Stimulated activated naive CD8-positive, alpha-beta T cell treated with anti-CD3 and anti-CD28 coated beads, Interleukin-15, Interleukin-2, amounts not matched to agents 100 ng/mL and 50 ng/mL, for 24 hours (primary cell): Measurements from ENCODE around the gene CD22.

ENCODE experiments used
- H3K27ac Mint-ChIP-seq: one replicate; pipeline ENCODE4 v1.8.0; 2021; ENCODE audit warnings: mild to moderate bottlenecking, mixed read lengths
- H3K27me3 Mint-ChIP-seq: one replicate; pipeline ENCODE4 v1.8.0; 2021; ENCODE audit warnings: mixed read lengths
- H3K36me3 Mint-ChIP-seq: one replicate; pipeline ENCODE4 v1.8.0; 2021; ENCODE audit warnings: low read depth, mixed read lengths
- H3K4me1 Mint-ChIP-seq: one replicate; pipeline ENCODE4 v1.8.0; 2021; ENCODE audit warnings: low read depth, mixed read lengths
- H3K4me3 Mint-ChIP-seq: one replicate; pipeline ENCODE4 v1.8.0; 2021; ENCODE audit warnings: mild to moderate bottlenecking, mixed read lengths
- H3K9me3 Mint-ChIP-seq: one replicate; pipeline ENCODE4 v1.8.0; 2021; ENCODE audit warnings: mixed read lengths

CD22 gene

GRCh38 chr19:35337097-35337983, 8.4 kb downstream of the CD22 start:
- H3K36me3 Mint-ChIP-seq, result no peaks in the 10 kb centered on the region

DNA sequence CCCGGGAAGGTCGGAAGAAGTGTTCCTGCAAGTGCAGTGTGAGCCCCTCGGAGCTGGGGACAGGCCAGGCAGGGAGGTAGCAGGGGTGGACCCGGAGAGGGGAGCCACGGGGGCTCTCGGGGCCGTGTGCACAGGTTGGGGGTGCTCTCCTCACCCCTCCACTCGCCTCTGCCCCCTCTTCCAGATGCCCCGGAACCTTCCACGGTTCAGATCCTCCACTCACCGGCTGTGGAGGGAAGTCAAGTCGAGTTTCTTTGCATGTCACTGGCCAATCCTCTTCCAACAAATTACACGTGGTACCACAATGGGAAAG, 9.0 kb downstream of the CD22 start:
- no peaks in the 10 kb centered on the region for H3K27me3 Mint-ChIP-seq
- no peak overlapping the region for H3K27ac Mint-ChIP-seq
- H3K4me3 Mint-ChIP-seq, result no peak overlapping the region
- peaks cover 29% of the 10 kb centered on the region for H3K4me1 Mint-ChIP-seq
- no peaks in the 10 kb centered on the region for H3K9me3 Mint-ChIP-seq
- no peaks in the 10 kb centered on the region for H3K36me3 Mint-ChIP-seq

More at GRCh38 chr19:35337097-35337983, 8.4 kb downstream of the CD22 start:
- Mint-ChIP-seq H3K27ac (peak overlapping the region; percentile 16), H3K4me1 (peaks cover 35% of the 10 kb centered on the region), H3K27me3 (no peaks in the 10 kb centered on the region), H3K4me3 (no peak overlapping the region), H3K9me3 (no peaks in the 10 kb centered on the region)

GRCh38 chr19:35340431-35340830, 11.4 kb downstream of the CD22 start:
- no peaks in the 10 kb centered on the region for H3K9me3 Mint-ChIP-seq
- no peaks in the 10 kb centered on the region for H3K36me3 Mint-ChIP-seq
- no peak overlapping the region for H3K4me3 Mint-ChIP-seq
- H3K27me3 Mint-ChIP-seq, result peaks cover 6% of the 10 kb centered on the region
- H3K27ac Mint-ChIP-seq, result no peak overlapping the region
- peaks cover 12% of the 10 kb centered on the region for H3K4me1 Mint-ChIP-seq

GRCh38 chr19:35341006-35341405, 12.0 kb downstream of the CD22 start:
- Mint-ChIP-seq H3K4me1 (peaks cover 18% of the 10 kb centered on the region), H3K27me3 (peaks cover 6% of the 10 kb centered on the region), H3K9me3 (no peaks in the 10 kb centered on the region), H3K36me3 (no peaks in the 10 kb centered on the region), H3K4me3 (no peak overlapping the region), H3K27ac (no peak overlapping the region)

GRCh38 chr19:35341565-35342225, 12.7 kb downstream of the CD22 start:
- Mint-ChIP-seq H3K36me3 (no peaks in the 10 kb centered on the region), H3K27me3 (peaks cover 6% of the 10 kb centered on the region), H3K4me1 (peaks cover 19% of the 10 kb centered on the region), H3K9me3 (no peaks in the 10 kb centered on the region), H3K4me3 (no peak overlapping the region), H3K27ac (no peak overlapping the region)

- no peaks in the 10 kb centered on the region for H3K9me3 Mint-ChIP-seq
- H3K4me1 Mint-ChIP-seq, result peaks cover 23% of the 10 kb centered on the region
- H3K27ac Mint-ChIP-seq, result no peak overlapping the region
- no peaks in the 10 kb centered on the region for H3K36me3 Mint-ChIP-seq
- no peak overlapping the region for H3K4me3 Mint-ChIP-seq
- H3K27me3 Mint-ChIP-seq, result peaks cover 6% of the 10 kb centered on the region
Measured at GRCh38 chr19:35342430-35342829, 13.4 kb downstream of the CD22 start.

DNA sequence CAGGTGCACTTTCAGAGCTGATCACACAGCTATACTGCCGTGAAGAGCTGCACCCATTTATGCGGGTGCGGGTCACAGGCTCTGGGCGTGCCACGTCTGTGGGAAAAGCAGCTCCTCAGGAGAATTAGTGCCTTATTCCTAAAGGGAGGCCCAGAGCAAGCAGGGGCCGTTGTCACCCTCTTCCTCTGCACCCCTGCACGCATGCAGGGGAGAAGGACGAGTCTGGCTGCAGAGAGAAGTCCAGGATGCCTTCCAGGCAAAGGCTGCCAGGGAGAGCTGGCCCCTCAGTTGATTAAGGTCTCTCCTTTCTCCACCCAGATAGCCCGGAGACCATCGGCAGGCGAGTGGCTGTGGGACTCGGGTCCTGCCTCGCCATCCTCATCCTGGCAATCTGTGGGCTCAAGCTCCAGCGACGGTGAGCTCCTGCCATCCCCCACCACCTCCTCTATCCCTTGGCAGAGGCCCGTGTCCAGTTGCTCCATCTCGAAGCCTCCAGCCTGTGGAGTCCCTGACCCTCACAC, 15.6 kb downstream of the CD22 start:
- H3K4me1 Mint-ChIP-seq, result peaks cover 41% of the 10 kb centered on the region
- no peak overlapping the region for H3K27ac Mint-ChIP-seq
- H3K4me3 Mint-ChIP-seq, result no peak overlapping the region
- no peaks in the 10 kb centered on the region for H3K9me3 Mint-ChIP-seq
- H3K36me3 Mint-ChIP-seq, result no peaks in the 10 kb centered on the region
- H3K27me3 Mint-ChIP-seq, result peaks cover 6% of the 10 kb centered on the region

DNA sequence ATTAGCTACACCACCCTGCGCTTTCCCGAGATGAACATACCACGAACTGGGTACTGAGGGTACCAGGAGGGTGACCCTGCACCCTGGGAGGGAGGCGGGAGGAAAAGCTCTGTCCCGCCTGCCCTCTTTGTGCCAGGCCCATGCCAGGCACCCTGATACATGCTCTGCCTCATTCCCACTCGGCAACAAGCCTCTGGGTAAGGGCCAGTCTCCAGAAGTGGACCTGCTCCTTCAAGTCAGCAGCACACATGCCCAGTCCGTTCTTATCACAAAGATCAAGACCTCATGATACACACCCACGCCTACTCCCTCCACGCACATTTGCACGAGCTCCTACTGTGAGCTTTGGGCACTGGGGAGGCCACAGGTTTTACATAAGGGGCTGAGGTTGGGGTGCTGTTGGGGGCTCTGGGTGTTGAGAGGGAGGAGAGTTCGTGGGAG, 16.7 kb downstream of the CD22 start:
- Mint-ChIP-seq H3K4me3 (no peak overlapping the region), H3K36me3 (no peaks in the 10 kb centered on the region), H3K27me3 (peaks cover 6% of the 10 kb centered on the region), H3K27ac (peak overlapping the region; percentile 98), H3K9me3 (no peaks in the 10 kb centered on the region), H3K4me1 (peaks cover 44% of the 10 kb centered on the region)

DNA sequence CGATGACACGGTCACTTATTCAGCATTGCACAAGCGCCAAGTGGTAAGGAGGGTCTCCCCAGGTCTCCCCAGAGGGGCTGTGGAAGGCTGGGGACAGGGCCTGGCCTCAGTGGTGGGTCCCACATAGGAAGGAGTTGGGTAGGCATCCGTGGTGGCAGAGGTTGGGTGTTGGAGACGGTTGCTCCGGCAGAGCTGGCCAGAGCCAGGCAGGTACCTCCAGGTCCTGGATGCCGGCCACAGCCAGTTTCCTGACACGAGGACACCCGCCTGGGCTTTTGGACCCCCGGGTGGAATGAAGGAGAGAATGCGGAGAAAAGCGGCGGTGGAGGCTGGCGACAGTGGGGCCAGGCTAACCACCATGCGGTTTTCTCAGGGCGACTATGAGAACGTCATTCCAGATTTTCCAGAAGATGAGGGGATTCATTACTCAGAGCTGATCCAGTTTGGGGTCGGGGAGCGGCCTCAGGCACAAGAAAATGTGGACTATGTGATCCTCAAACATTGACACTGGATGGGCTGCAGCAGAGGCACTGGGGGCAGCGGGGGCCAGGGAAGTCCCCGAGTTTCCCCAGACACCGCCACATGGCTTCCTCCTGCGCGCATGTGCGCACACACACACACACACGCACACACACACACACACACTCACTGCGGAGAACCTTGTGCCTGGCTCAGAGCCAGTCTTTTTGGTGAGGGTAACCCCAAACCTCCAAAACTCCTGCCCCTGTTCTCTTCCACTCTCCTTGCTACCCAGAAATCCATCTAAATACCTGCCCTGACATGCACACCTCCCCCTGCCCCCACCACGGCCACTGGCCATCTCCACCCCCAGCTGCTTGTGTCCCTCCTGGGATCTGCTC, 17.4 kb downstream of the CD22 start:
- Mint-ChIP-seq H3K4me3 (peak overlapping the region; percentile 70), H3K9me3 (no peaks in the 10 kb centered on the region), H3K4me1 (peaks cover 44% of the 10 kb centered on the region), H3K27me3 (peaks cover 6% of the 10 kb centered on the region), H3K27ac (peak overlapping the region; percentile 98), H3K36me3 (no peaks in the 10 kb centered on the region)

DNA sequence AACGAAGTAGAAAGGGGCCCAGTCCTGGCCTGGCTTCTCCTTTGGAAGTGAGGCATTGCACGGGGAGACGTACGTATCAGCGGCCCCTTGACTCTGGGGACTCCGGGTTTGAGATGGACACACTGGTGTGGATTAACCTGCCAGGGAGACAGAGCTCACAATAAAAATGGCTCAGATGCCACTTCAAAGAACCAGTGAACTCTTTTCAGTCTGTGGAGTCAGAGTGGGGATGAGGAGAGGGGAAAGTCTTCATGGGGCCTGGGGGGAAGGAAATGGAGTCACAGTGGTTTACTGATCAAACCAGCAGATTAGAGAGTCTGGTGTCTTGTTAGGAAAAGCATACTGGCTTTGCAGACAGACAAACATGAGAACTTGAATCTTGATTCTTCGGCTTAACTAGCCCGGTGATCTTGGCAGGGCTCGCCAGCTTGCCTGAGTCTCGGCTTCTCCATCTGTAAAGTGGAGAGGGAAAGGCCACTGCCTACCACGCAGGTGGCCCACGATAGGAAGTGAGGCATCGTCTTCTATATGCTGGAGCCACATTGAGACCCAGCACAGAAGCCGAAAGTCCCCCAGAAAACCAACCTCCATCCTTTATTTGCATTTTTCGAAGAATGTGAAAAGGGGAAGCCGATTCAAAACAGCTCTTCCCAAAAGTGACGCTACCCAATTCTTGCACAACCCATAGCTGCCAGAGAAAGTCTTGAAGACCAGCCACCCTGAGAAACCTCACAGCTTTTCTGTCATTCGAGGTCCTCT, 18.4 kb downstream of the CD22 start, which contains the start of gene FFAR1:
Gene FFAR1, plus strand, starts transcription at position 732 of the 759 bp plus-strand sequence. CDS start 3,650 bp downstream, outside the sequence.
- Mint-ChIP-seq H3K4me1 (peaks cover 44% of the 10 kb centered on the region), H3K27me3 (peaks cover 6% of the 10 kb centered on the region), H3K9me3 (no peaks in the 10 kb centered on the region), H3K4me3 (peak within 1 kb of the TSS; percentile 70), H3K36me3 (no peaks in the 10 kb centered on the region), H3K27ac (peak within 1 kb of the TSS; percentile 98)

- H3K9me3 Mint-ChIP-seq, result no peaks in the 10 kb centered on the region
- H3K36me3 Mint-ChIP-seq, result no peaks in the 10 kb centered on the region
- peaks cover 49% of the 10 kb centered on the region for H3K4me1 Mint-ChIP-seq
- H3K4me3 Mint-ChIP-seq, result peak overlapping the region; percentile 70
- peaks cover 6% of the 10 kb centered on the region for H3K27me3 Mint-ChIP-seq
- peak overlapping the region; percentile 98 for H3K27ac Mint-ChIP-seq
Measured at GRCh38 chr19:35347930-35348298, 18.9 kb downstream of the CD22 start.

DNA sequence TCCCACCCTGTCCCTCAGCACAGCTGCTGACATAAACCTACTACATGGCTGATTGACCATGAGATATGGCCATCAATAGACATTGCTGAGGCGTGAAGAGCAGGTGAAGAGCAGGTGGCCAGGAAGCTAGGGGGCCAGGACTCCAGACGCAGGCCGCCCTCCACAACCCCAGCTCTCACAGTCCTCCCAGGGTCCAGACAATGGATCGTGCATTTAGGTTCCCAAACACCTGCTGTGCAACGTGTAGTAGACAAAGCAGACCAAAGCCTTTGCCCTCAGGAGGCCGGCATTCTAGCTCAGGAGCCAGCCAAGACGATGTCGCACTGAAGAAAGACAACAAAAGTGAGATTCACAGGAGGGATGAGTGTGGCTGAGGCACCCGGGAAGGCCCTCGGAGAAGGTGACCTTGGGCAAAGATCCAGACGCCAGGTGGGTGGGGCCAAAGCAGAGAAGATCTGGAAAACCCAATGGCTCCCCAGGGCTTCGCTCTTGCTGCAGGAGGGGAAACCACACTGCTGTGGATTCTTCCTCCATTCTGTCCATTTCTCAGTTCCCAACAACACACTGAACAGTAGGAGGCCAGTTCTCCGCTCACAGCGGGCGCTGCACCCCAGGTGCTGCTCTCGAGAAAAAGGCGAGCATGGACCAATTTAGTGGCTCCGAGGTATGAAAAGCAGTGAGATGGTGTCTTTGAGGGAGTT, 20.1 kb downstream of the CD22 start:
- Mint-ChIP-seq H3K27ac (no peak overlapping the region), H3K4me1 (peaks cover 50% of the 10 kb centered on the region), H3K27me3 (no peaks in the 10 kb centered on the region), H3K36me3 (no peaks in the 10 kb centered on the region), H3K9me3 (no peaks in the 10 kb centered on the region), H3K4me3 (no peak overlapping the region)

GRCh38 chr19:35349614-35350521, 20.9 kb downstream of the CD22 start:
- Mint-ChIP-seq H3K27me3 (no peaks in the 10 kb centered on the region), H3K36me3 (no peaks in the 10 kb centered on the region), H3K4me1 (peaks cover 50% of the 10 kb centered on the region), H3K9me3 (no peaks in the 10 kb centered on the region), H3K4me3 (no peak overlapping the region), H3K27ac (no peak overlapping the region)
